Lower leg skin (tissue), 4 donors: ENCODE measurements around the gene MESD. TPM values are rescaled to one million over a fixed set of nuclear protein-coding genes. Genes with fewer than 3 reads are reported as not detected.
A peak's percentile ranks its signal among the peaks of the same experiment; 100 is the strongest.
"Not testable (repeated sequence)": the region's sequence is repeated elsewhere in the genome, so short reads cannot be mapped to it uniquely, and the experiment has no call there.

Source experiments
- DNase-seq, 2 donors: peaks; one replicate each; pipeline ENCODE4 v3.0.0-alpha.2; 2019; ENCODE audit warnings: low spot score in 2 of 2
- H3K4me3 ChIP-seq: fragments of 200-600 bp; sonication (generic); 2 replicates; pipeline ENCODE4 v1.5.1; 2017; ENCODE audit warnings: mild to moderate bottlenecking, low read depth; ENCODE audit not compliant: poor library complexity, severe bottlenecking
- POLR2A ChIP-seq, 2 donors: fragments of 450-650 bp; IDR thresholded peaks; one replicate each; pipeline ENCODE4 v1.6.1; 2016 to 2017; ENCODE audit warnings: antibody characterized with exemption in 2 of 2, mild to moderate bottlenecking in 1 of 2, moderate library complexity in 1 of 2
- WGBS, 2 donors: methylation state at CpG; one replicate each; pipeline ENCODE4 v1.1.5; 2018; 5-methylcytosine and 5-hydroxymethylcytosine counted together
- intact Hi-C: fragments of 100-400 bp; cut with DNase I; formaldehyde crosslinking; loops from one replicate; pipeline ENCODE4 v1.15.0; 2023; ENCODE audit warnings: low total_unique reads
- total RNA-seq, 4 donors: library from RNA; depleted of rRNA; stranded (reverse); fragments of >200 nt; gene quantifications; one replicate each; pipeline ENCODE4 v1.1.0, GENCODE V29; 2016
- TF ChIP-seq, protein P1 (sequence below), 3 donors: fragments of 450-650 bp; IDR thresholded peaks; one replicate each; pipeline ENCODE4 v1.5.1; 2016; ENCODE audit warnings: antibody characterized with exemption in 3 of 3, mild to moderate bottlenecking in 3 of 3, moderate library complexity in 2 of 3

Gene MESD
- total RNA-seq, 4 donors from 2014 or later, result 17.1 to 18.3 (median 17.7) TPM

DNA sequence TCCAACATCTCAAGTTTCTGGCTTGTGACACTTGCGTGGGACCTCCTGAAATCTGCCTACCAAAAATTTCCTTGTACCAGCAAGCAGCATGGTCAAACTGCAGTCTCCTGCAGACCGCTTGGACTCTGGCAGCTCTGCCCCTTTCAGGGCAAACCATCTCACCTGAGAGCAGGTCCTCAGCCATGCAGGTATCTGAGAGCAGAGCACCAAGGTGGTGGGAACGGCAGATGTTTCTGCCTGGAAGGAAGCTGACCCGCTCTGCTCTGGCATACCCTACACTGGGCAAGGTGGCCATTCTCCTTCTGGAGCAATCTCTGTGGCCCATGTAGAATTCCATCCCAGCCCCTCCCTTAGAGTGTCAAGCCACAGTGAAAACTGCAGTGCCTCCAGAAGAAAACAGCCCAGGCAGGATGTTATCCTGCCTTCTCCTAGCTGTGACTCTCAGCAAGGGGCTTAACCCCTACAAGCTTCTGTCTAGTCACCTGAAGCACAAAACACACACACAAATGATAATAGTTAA is 21.6 kb downstream of the MESD start:
- no peak for TF ChIP-seq POLR2A (IDR thresholded peaks at IDR 0.05)
- TF ChIP-seq, protein P1, sequence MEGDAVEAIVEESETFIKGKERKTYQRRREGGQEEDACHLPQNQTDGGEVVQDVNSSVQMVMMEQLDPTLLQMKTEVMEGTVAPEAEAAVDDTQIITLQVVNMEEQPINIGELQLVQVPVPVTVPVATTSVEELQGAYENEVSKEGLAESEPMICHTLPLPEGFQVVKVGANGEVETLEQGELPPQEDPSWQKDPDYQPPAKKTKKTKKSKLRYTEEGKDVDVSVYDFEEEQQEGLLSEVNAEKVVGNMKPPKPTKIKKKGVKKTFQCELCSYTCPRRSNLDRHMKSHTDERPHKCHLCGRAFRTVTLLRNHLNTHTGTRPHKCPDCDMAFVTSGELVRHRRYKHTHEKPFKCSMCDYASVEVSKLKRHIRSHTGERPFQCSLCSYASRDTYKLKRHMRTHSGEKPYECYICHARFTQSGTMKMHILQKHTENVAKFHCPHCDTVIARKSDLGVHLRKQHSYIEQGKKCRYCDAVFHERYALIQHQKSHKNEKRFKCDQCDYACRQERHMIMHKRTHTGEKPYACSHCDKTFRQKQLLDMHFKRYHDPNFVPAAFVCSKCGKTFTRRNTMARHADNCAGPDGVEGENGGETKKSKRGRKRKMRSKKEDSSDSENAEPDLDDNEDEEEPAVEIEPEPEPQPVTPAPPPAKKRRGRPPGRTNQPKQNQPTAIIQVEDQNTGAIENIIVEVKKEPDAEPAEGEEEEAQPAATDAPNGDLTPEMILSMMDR (IDR thresholded peaks at IDR 0.05), result no peak
- DNase-seq, result peak in 1 of 2 donors; percentile 71
- 96% methylated on average over 4 of the region's 4 CpGs for WGBS, 2 donors
- H3K4me3 ChIP-seq, result no peak overlapping the region
- intact Hi-C loops, result loop anchor here (5.0 to 10.0 kb wide), 3 partner anchors 183 to 511 kb away; no protein-coding TSS in a partner anchor

DNA sequence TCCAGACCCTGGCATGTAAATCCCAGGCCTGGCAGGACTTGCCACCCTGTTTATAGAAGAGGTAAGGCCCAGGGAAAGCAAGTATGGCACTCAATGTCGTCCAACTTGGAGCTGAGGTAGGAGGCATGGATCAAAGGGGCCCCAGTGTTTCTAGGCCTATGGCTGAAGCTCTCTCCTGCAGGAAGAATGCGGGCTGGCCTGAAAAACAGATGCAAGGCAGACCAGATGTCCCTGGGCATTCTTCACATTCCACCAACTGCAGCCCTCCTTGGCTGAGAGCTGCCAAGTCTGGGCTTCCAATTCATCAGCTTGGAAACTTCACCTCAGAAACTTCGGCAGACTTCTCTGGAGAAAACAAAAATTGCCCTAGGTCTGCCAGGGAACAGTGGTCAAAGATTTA is 22.2 kb downstream of the MESD start:
- TF ChIP-seq, protein P1 (IDR thresholded peaks at IDR 0.05), result no peak
- TF ChIP-seq POLR2A (IDR thresholded peaks at IDR 0.05), result no peak
- intact Hi-C loops, result loop anchor here (5.0 to 10.0 kb wide), 3 partner anchors 183 to 510 kb away; no protein-coding TSS in a partner anchor
- 69% methylated on average over 3 of the region's 3 CpGs for WGBS, 2 donors
- DNase-seq, result peak in 1 of 2 donors; percentile 34
- no peak overlapping the region for H3K4me3 ChIP-seq

DNA sequence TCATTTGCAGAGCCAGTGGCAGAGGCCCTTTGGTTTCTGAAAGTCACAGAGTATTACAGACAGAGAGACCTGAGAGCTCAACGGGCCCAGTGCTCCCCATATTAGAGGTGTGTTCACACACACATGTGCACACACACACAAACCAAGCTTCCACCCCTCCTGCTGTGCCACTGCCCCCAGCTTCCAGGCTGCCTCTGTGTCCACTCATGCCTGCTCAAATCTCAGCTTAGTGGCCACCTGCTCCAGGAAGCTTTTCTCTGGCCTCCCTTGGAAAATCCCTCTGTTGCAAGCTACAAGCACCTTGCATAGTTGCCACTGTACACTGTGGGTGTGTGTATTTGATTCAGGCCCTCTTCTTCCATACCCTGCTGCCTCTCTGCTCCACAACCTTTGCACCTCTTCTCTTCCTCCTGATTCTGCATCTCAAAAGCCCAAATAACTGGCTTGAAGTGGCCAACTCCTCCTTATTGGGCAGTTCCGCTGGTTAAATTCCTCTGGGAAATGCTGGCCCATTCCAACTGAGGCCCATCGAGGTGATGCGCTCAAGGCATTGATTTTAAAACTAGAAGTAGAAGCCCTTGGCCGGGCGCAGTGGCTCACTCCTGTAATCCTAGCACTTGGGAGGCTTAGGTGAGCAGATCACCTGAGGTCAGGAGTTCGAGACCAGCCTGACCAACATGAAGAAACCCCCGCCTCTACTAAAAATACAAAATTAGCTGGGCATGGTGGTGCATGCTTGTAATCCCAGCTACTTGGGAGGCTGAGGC is 23.0 kb downstream of the MESD start:
- H3K4me3 ChIP-seq, result no peak overlapping the region
- WGBS, 2 donors, result 94 to 96% methylated on average over 8 of the region's 8 CpGs
- DNase-seq, result peak in 1 of 2 donors; percentile 32
- intact Hi-C loops, result loop anchor here (5.0 to 10.0 kb wide), 3 partner anchors 182 to 509 kb away; no protein-coding TSS in a partner anchor
- TF ChIP-seq POLR2A (IDR thresholded peaks at IDR 0.05), result no peak
- TF ChIP-seq, protein P1 (IDR thresholded peaks at IDR 0.05), result no peak

DNA sequence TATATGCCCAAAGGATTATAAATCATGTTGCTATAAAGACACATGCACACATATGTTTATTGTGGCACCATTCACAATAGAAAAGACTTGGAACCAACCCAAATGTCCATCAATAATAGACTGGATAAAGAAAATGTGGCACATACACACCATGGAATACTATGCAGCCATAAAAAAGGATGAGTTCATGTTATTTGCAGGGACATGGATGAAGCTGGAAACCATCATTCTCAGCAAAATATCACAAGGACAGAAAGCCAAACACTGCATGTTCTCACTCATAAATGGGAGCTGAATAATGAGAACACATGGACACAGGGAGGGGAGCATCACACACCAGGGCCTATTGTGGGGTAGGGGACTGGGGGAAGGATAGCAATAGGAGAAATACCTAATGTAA is 24.2 kb downstream of the MESD start:
- H3K4me3 ChIP-seq, DNase-seq: not testable (repeated sequence)
- intact Hi-C loops, result loop anchor here (5.0 to 10.0 kb wide), 3 partner anchors 181 to 508 kb away; no protein-coding TSS in a partner anchor

DNA sequence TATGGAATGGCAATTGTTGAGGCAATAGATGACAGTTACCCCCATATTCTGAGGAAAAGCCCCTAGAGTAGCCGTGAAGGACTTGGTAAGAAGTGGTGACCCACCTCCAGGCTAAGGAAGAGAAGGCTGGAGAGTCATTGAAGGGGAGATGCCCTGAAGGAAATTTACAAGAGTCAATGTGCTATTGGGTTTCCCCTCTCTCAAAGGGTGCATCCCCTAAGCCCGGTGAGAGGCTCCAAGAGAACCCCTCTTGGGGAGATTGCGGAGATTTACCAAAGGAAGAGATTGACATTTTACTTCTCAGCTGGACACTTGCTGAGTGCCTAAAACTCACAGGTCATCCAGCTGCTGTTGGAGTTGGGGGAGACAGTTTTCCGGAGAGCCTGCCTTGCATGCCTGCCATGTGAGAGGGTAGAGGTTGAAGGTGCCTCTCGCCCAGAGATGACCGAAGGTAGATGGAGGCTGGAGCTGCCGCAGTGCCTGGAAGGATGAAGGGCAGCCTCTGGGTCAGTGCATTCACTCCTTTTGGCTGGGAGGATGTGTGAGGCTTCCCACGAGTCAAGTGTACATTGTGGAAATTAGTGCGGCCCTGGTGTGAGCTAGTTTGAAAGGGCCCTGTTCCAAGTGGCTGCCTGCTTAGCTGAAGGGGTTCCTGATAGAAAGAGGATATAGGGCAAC is 30.7 kb downstream of the MESD start:
- H3K4me3 ChIP-seq, result no peak overlapping the region
- peak in 1 of 2 donors; percentile 50 for DNase-seq
- TF ChIP-seq, protein P1 (IDR thresholded peaks at IDR 0.05), result no peak
- TF ChIP-seq POLR2A (IDR thresholded peaks at IDR 0.05), result no peak
- WGBS, 2 donors, result 96% methylated on average over 9 of the region's 9 CpGs
- intact Hi-C loops, result no loop called here

DNA sequence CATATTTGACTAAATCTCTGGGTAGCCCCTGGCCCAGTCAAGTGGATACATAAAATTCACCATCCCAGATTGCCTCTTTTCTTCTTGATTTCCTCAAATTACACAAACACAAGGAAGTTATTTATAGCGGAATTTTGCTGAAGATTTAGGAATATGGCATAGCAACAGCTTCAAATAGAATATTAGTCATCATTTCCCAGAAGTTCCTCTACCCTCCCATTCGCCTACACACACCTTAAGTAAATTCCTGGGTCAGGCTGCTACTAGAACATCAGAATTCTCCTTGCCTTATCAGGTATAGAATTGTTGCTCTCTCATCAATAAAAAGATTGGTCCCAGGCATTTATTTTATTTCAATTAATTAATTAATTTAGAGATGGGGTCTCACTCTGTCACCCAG is 31.6 kb downstream of the MESD start:
- WGBS, 2 donors, result 51 to 62% methylated on average over 2 of the region's 2 CpGs
- H3K4me3 ChIP-seq, result no peak overlapping the region
- no peak for DNase-seq
- TF ChIP-seq, protein P1 (IDR thresholded peaks at IDR 0.05), result no peak
- TF ChIP-seq POLR2A (IDR thresholded peaks at IDR 0.05), result no peak
- intact Hi-C loops, result no loop called here
